ELF-1 (cell line): Measurements from ENCODE around the gene XRCC3.
"Not testable (repeated sequence)": the region's sequence is repeated elsewhere in the genome, so short reads cannot be mapped to it uniquely, and the experiment has no call there.

Experiments
- DNase-seq: peaks from one replicate; pipeline ENCODE4 v3.0.0-alpha.2; 2016; ENCODE audit warnings: low read depth, low spot score

Gene XRCC3

DNA sequence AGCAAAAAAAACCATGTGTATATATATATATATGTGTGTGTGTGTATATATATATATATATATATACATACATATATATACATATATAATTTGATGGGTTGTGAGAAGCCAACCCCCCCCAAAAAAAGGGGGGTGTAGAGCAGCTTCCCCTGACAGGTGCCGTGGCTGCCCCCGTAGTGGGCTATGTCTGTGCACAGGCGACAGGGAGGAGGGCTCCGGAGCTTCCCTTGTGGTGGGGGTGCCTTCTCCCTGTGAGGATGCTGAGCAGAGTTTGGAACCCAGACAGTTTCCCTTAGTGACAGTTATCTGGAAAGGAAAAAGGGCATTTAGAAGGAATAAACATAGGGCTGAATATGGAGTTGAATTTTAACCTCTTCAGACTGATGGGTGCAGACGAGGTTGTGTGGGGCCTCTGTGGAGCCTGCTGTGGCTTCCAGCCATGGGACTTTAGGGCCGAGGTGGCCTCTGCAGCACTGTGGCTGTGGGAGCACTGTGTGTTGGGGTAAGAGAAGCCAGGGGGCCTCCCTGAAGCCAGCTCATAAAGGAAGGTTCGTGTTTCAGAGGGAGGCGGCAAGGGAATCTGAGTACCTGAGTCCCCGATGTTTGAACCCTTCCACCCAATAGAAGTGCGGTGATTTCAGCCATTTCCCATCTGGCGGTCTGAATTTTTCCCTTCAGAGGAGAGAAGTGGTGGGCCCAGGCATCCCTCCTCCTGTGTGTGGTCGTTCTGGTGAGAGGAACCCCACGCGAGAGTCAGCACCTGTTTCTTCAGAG, 19.8 kb downstream of the XRCC3 start:
- DNase-seq, result no peak

DNA sequence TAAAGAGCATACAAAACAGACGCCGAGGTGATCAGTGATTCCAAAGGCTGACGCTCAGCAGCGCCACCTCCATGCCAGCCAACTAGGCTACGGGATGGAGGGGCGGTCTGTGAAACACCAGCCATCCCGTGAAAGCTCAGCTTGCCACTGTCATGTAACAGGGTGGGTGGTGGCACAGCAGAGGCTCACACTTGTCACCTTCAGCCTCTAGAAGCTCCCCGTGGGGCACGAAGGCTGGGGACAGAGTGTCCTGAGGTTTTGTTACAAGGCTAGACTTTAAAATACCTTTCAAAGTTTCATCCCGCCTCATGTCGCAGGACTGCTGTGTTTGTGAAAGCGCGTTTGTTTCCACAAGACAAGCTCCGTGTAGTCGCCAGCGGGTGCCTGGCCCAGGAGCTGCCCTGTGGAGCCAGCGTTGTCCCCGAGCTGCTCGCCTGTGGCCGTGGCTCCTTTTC, 20.7 kb downstream of the XRCC3 start:
- DNase-seq, result no peak

GRCh38 chr14:103693515-103693914, 21.7 kb downstream of the XRCC3 start:
- DNase-seq, result no peak

GRCh38 chr14:103692871-103693270, 22.4 kb downstream of the XRCC3 start:
- DNase-seq, result no peak

DNA sequence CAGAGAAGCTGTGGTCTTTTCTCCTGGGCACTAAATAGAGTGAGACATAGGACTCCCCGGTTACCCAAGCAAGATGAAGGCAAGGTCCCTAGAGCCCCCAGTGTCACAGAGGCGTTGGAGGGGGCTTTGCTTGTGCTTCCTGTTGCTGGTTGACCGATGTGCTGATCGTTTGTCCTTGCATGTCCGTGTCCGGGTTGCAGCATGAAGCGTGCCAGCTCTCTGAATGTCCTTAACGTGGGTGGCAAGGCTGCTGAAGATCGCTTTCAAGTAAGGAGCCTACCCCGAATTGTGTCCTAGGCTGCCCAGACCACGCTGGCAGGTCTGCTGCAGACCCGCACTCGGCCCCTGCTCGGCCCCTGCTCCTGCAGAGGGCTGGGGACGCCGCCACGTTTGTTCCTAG, 23.1 kb downstream of the XRCC3 start:
- no peak for DNase-seq

GRCh38 chr14:103691655-103692054, 23.6 kb downstream of the XRCC3 start:
- DNase-seq, result not testable (repeated sequence)

- no peak for DNase-seq
Observed at GRCh38 chr14:103690332-103690731, 24.9 kb downstream of the XRCC3 start.

DNA sequence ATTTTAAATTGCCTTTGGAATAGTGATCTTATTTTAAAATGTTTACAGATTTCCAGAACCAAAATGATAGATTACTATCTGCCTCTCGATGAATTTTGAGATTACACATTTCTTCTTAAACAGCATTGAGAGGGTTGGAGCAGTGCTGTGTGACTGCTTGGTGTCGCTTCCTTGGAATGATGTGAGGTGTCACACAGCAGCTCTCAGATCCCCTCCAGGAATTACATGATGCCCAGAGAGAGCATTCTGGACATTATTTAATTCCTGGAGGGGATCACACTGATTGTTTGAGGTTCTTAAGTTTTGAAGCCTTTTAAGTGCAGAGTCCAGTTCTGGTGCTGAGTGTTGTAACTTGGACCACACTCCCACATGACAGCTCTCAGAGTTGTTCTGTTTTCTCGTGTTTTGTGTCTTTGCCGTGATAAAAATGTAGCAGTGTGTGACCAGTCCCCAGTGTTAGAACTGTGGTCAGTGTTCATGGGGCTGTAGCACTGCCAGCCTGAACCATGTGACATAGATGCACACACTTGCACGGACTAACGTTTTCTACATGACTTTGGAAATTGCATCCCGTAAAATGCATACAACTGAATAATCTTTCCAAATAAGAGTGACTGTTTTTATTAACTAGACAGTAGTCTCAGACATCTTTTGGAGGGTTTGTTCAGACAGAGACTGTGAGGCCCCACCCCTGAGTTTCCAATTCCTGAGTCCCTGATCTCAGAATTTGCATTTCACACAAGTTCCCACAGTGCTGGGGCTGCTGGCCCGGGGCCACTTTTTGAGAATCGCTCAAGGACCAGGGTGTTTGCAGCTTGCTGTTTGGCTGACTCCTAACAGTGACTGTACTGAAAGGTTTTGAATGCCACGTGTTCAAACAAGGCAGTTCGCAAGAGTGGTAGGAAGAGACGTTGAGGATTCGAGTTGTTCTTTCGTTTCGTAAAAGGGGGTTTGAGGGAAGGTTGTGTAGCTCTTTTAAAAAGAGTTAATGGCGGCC, 26.0 kb downstream of the XRCC3 start:
- DNase-seq, result peak; percentile 57

DNA sequence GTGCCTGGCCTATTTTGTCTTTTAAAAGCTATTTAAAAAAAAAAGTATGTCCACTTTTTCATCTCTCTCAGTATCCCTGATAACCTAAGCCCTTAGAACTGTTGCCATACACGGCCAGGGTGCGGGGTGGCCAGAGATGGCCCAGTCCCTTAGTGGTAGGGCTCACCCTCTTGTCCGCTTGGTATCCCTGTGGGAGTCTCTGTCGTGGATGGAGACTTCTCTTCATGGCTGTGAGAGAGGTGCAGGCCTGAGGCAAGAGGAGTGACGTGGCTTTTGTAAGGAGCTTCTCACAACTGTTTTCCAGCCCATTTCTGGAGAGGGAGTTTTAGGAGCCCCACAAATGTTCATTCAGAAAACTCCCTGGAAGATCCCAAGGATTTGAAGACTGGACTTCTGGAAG, 26.8 kb downstream of the XRCC3 start:
- no peak for DNase-seq

DNA sequence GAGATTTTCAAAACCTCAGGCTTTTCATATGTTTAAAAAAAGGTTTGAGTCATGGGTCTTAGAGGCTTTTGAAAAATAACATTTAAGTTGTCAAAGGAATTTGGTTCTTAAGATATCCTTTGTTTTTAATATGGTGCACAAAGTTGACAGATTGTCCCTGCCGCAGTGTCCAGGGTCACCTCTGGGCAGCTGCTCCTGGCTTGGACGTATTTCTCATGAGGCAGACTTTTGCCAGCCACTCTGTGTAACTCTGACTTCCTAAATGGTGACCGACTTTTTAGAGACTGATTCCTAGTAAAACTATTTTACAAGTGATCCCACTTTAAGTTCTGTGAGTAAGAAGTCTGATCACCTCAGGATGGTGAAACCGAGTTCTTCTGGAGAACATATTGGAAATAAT, 27.5 kb downstream of the XRCC3 start:
- DNase-seq, result no peak

DNA sequence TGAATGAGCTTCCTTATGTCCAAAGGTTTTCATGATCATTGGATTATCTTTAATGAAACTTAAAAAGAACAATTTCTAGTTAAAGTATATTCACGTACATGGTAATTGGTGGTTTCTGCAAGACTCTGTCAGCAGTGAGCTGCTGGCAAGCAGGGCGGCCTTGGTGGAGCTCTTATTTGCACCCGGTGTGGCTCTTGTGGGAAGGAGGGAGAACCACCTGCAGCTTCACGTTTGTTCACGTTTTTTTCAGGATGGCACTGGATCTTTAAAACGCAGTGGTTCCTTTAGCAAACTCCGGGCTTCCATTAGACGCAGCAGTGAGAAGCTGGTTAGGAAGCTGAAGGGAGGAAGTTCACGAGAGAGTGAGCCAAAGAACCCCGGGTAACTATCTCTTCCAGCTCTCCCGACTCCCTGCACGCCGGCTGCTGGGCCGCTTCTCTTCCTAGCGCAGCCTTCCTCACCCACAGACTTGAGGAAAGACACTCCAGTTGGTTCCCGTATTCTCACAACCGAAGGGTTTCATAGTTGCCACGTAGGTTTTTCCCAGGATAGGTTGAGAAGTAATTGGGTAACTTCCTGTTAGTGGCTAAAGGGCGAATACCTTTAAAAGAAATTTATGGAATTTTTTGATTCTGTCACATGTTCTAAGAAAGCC, 28.3 kb downstream of the XRCC3 start:
- no peak for DNase-seq

- no peak for DNase-seq
Observed at GRCh38 chr14:103685276-103686211, 29.7 kb downstream of the XRCC3 start.

DNA sequence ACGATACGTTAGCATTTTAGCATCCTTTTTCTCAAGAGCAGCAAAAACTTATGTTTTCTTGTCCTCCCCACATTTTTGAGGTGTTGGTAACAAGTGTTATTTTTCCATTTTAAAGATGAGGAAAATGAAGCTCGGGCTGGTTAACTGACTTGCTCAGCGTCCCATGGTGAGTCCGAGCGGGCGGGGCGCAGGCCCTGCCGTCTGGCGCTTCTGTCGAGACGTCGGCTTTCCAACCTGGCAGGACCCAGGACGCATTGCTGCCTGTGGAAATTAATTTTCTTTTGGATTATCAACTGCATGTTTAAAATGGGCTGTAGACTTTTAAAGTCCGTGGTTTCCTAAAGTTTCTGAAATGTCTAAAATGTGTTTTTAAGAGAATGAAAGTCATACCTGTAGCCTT, 30.4 kb downstream of the XRCC3 start:
- no peak for DNase-seq

DNA sequence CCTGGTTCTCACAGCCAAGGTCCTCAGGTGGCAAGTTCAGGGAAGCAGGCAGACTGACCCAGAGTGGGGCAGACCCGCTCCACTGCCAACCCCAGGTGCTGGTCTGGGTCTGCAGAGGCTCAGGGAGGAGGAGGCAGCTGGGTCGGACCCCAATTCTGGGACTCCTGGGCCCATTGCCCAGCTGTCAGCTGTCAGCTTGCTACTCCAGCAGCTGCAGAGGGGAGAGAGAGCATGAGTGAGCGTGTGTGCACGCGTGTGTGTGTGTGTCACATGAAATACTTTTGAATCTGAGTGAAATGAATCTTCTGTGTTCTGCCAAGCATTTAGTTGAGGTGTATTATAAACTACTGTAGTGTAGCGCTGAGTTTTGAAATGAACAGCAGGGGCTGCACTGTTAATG, 30.8 kb downstream of the XRCC3 start:
- DNase-seq, result no peak

DNA sequence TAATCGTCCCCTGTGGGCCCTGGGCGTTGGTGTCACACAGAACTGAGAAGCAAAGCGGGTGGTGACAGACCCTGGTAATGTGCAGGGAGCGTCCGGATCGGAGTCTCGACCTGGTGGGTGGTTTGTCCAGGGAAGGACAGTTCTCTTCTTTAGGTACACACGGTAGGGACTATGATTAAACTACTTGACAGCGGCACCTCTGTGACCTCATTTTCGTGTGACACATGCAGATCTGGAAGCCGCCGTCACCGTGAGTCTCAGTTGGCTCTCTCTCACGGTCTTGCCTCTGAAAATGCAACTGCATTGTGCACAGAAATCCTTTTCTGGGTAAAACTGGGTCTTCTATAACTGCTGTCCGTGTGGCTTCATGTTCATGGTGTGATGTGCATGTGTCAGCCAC, 32.1 kb downstream of the XRCC3 start:
- DNase-seq, result no peak

DNA sequence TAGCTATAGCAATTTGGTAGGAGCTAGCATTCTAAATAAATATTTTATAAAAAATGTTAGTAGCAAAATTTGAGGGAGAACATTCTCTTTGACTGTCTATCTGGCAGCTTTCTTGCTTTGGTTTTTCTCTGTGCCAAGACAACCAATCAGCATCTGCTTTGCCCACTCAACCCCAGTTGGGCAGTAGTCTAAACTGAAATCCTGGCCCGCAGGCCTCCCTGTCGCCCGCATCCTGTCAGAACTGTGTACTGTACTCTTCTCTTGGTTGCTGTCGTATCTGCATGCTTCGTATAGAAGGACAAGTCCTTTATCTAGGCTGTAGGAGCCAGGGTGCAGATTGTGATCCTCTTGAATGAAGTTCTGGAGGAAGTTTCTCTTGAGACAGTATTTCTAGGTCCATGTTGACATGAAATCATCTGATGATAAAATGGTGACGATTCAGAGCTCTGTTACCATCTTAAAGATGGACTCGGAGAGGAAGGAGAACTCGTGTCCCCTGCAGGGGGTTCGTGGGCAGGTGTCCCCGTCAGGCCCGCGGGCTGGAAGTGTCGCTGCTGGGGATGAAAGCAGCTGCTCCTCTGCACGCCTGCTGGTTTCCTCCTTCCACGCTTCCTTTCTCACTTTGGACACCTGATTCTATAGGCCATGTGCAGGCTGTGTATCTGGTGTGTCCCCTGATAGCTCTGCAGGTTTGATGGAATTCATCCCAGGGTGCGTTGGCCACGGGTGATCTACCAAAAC, 34.6 kb downstream of the XRCC3 start:
- DNase-seq, result no peak

GRCh38 chr14:103679351-103679750, 35.9 kb downstream of the XRCC3 start:
- peak; percentile 55 for DNase-seq

- no peak for DNase-seq
Observed at GRCh38 chr14:103676881-103677675, 38.2 kb downstream of the XRCC3 start.

DNA sequence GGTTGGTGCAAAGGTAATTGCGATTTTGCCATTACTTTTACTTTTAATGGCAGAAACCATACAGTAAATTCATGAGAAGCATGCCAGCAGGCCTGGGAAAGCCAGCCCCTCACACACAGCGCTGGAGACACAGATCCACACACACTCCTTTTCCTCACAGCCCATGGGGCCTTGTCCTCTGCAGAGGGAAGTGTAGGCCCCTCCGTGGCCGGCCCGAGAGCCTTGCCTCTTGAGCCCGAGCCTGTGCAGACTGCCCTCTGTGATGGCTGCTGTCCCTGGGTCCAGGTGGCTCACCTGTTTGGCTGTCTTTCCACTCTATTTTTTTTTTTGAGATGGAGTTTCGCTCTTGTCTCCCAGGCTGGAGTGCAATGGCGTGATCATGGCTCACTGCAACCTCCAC, 39.3 kb downstream of the XRCC3 start:
- DNase-seq, result no peak
